H1 (cell line): Measurements from ENCODE around the gene QRSL1.

Experiments used
- CHD2 ChIP-seq: IDR thresholded peaks from 2 replicates; pipeline ENCODE4 v1.6.1; 2012; ENCODE audit warnings: low read length, improper control_type of control experiment
- EP300 ChIP-seq, 2 experiments: IDR thresholded peaks; 1 replicate in 1 of 2; 2 replicates in 1 of 2; pipeline ENCODE4 v1.6.1; 2011 to 2012; ENCODE audit warnings: low read depth in 2 of 2, low read length in 2 of 2, mild to moderate bottlenecking in 2 of 2, borderline replicate concordance in 1 of 2, inconsistent platforms in 1 of 2, moderate library complexity in 1 of 2
- EZH2 ChIP-seq: fragments of 200-600 bp; sonication (generic); IDR thresholded peaks from 2 replicates; pipeline ENCODE4 v1.7.1; 2012; ENCODE audit warnings: low read depth, mild to moderate bottlenecking, moderate library complexity, low read length, inconsistent platforms; ENCODE audit not compliant: severe bottlenecking
- POLR2A ChIP-seq, 2 experiments: IDR thresholded peaks; 1 replicate in 1 of 2; 2 replicates in 1 of 2; pipeline ENCODE4 v1.6.1; 2011; ENCODE audit warnings: low read depth in 2 of 2, low read length in 2 of 2, mild to moderate bottlenecking in 2 of 2; ENCODE audit errors: control extremely low read depth in 1 of 2
- POLR2AphosphoS5 ChIP-seq: IDR thresholded peaks from 2 replicates; pipeline ENCODE4 v1.6.1; 2011; ENCODE audit warnings: low read depth, low read length
- RBBP5 ChIP-seq: IDR thresholded peaks from 2 replicates; pipeline ENCODE4 v1.7.1; 2012; ENCODE audit warnings: low read depth, mild to moderate bottlenecking, inconsistent platforms, low read length, moderate library complexity, borderline replicate concordance
- SAP30 ChIP-seq: fragments of 300-600 bp; sonication (generic); IDR thresholded peaks from 2 replicates; pipeline ENCODE4 v1.7.1; 2012; ENCODE audit warnings: low read length, moderate library complexity, mild to moderate bottlenecking, inconsistent platforms; ENCODE audit not compliant: insufficient read depth, insufficient replicate concordance
- TF ChIP-seq, protein P1 (sequence below), 3 experiments: IDR thresholded peaks; 1 replicate in 2 of 3; 2 replicates in 1 of 3; pipeline versions ENCODE4 v1.5.1 to v1.6.1; 2011; ENCODE audit warnings: low read length in 3 of 3, mild to moderate bottlenecking in 3 of 3, inconsistent platforms in 2 of 3, low read depth in 1 of 3, moderate library complexity in 1 of 3; ENCODE audit not compliant: insufficient read depth in 1 of 3; ENCODE audit errors: control extremely low read depth in 1 of 3
- TF ChIP-seq, protein P2 (sequence below): IDR thresholded peaks from 2 replicates; pipeline ENCODE4 v1.6.1; 2012; ENCODE audit warnings: inconsistent platforms

DNA sequence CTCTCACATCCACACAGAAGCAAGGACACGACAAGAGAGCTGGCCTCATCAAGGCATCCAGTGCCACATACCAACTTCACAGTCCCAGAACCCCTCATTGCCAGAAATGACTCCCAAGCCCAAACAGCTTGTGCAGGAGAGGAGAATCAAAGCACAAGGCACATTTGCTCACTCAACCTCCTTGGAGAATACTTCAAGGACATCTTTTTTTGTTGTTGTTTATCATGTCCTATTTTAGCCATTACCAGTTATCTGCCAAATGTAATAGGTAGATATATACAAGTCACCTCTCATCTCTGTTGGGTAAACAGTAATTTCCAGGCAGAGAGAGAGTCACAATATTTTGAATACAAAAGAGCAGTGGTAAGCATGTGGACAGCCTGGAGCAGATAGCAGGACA, 47.9 kb upstream of the QRSL1 start:
- no peak for TF ChIP-seq EP300 (IDR thresholded peaks at IDR 0.05; ENCODE audit: borderline replicate concordance in 1 of 2, low read depth in 2 of 2, low read length in 2 of 2)
- TF ChIP-seq CHD2, result no peak
- TF ChIP-seq, protein P1, sequence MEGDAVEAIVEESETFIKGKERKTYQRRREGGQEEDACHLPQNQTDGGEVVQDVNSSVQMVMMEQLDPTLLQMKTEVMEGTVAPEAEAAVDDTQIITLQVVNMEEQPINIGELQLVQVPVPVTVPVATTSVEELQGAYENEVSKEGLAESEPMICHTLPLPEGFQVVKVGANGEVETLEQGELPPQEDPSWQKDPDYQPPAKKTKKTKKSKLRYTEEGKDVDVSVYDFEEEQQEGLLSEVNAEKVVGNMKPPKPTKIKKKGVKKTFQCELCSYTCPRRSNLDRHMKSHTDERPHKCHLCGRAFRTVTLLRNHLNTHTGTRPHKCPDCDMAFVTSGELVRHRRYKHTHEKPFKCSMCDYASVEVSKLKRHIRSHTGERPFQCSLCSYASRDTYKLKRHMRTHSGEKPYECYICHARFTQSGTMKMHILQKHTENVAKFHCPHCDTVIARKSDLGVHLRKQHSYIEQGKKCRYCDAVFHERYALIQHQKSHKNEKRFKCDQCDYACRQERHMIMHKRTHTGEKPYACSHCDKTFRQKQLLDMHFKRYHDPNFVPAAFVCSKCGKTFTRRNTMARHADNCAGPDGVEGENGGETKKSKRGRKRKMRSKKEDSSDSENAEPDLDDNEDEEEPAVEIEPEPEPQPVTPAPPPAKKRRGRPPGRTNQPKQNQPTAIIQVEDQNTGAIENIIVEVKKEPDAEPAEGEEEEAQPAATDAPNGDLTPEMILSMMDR (IDR thresholded peaks at IDR 0.05; ENCODE audit: control extremely low read depth in 1 of 3, insufficient read depth in 1 of 3, low read depth in 1 of 3, low read length in 3 of 3), result no peak
- TF ChIP-seq POLR2A (IDR thresholded peaks at IDR 0.05; ENCODE audit: control extremely low read depth in 1 of 2, low read depth in 2 of 2, low read length in 2 of 2), result no peak
- TF ChIP-seq POLR2AphosphoS5, result no peak
- TF ChIP-seq EZH2, result no peak
- TF ChIP-seq, protein P2, sequence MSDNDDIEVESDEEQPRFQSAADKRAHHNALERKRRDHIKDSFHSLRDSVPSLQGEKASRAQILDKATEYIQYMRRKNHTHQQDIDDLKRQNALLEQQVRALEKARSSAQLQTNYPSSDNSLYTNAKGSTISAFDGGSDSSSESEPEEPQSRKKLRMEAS, result no peak
- no peak for TF ChIP-seq SAP30
- TF ChIP-seq RBBP5, result no peak
